ENCODE results near the gene FAM228A. TPM values are rescaled to one million over a fixed set of nuclear protein-coding genes. Genes with fewer than 3 reads are reported as not detected.
A peak's percentile ranks its signal among the peaks of the same experiment; 100 is the strongest.

FAM228A gene
- total RNA-seq, 1 donor from 2014 or later, result not detected

GRCh38 chr2:24200799-24201198 lies 25.9 kb downstream of the FAM228A start:
- Histone ChIP-seq H3K36me3 (no peaks in the 10 kb centered on the region), H3K9ac (no peak overlapping the region), H3K79me2 (ENCODE audit: low read depth) (no peaks in the 10 kb centered on the region), H3K9me3 (ENCODE audit: low read depth) (no peaks in the 10 kb centered on the region), H3K4me3 (no peak overlapping the region), H3K4me2 (no peak overlapping the region), H3K27ac (no peak overlapping the region), H3F3A (ENCODE audit: low read depth) (no peaks in the 10 kb centered on the region), H3K4me1 (peaks cover 12% of the 10 kb centered on the region), H2AFZ (replicated peaks) (no peak overlapping the region), H3K27me3 (no peaks in the 10 kb centered on the region), H4K20me1 (ENCODE audit: low read depth) (no peaks in the 10 kb centered on the region)
- Mint-ChIP-seq H3K4me3 (no peak overlapping the region), H3K9me3 (no peaks in the 10 kb centered on the region), H3K27ac (no peak overlapping the region), H3K27me3 (ENCODE audit: insufficient read depth, low read depth) (peaks cover 5% of the 10 kb centered on the region), H3K4me1 (peaks cover 21% of the 10 kb centered on the region), H3K36me3 (no peaks in the 10 kb centered on the region)
- no peak for DNase-seq (ENCODE audit: low spot score)
- TF ChIP-seq, protein P1, sequence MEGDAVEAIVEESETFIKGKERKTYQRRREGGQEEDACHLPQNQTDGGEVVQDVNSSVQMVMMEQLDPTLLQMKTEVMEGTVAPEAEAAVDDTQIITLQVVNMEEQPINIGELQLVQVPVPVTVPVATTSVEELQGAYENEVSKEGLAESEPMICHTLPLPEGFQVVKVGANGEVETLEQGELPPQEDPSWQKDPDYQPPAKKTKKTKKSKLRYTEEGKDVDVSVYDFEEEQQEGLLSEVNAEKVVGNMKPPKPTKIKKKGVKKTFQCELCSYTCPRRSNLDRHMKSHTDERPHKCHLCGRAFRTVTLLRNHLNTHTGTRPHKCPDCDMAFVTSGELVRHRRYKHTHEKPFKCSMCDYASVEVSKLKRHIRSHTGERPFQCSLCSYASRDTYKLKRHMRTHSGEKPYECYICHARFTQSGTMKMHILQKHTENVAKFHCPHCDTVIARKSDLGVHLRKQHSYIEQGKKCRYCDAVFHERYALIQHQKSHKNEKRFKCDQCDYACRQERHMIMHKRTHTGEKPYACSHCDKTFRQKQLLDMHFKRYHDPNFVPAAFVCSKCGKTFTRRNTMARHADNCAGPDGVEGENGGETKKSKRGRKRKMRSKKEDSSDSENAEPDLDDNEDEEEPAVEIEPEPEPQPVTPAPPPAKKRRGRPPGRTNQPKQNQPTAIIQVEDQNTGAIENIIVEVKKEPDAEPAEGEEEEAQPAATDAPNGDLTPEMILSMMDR (IDR thresholded peaks at IDR 0.05), result no peak
- TF ChIP-seq EZH2 (IDR thresholded peaks at IDR 0.05), result no peak
- TF ChIP-seq EZH2phosphoT487 (IDR thresholded peaks at IDR 0.05), result no peak

GRCh38 chr2:24203029-24203786 lies 28.4 kb downstream of the FAM228A start:
- peak; percentile 35 for DNase-seq (ENCODE audit: low spot score)

GRCh38 chr2:24203787-24204150 lies 28.9 kb downstream of the FAM228A start:
- Histone ChIP-seq H3K4me3 (no peak overlapping the region), H3K36me3 (no peaks in the 10 kb centered on the region), H4K20me1 (ENCODE audit: low read depth) (no peaks in the 10 kb centered on the region), H3K9ac (no peak overlapping the region), H3F3A (ENCODE audit: low read depth) (no peaks in the 10 kb centered on the region), H3K9me3 (ENCODE audit: low read depth) (no peaks in the 10 kb centered on the region), H3K4me2 (no peak overlapping the region), H3K27me3 (no peaks in the 10 kb centered on the region), H3K27ac (no peak overlapping the region), H2AFZ (replicated peaks) (no peak overlapping the region), H3K79me2 (ENCODE audit: low read depth) (no peaks in the 10 kb centered on the region), H3K4me1 (peaks cover 12% of the 10 kb centered on the region)
- TF ChIP-seq EZH2 (IDR thresholded peaks at IDR 0.05) (no peak), EZH2phosphoT487 (IDR thresholded peaks at IDR 0.05) (no peak)
- TF ChIP-seq, protein P1 (IDR thresholded peaks at IDR 0.05), result no peak
- no peak for DNase-seq (ENCODE audit: low spot score)
- Mint-ChIP-seq H3K36me3 (peaks cover under 1% of the 10 kb centered on the region), H3K4me1 (peaks cover 24% of the 10 kb centered on the region), H3K4me3 (no peak overlapping the region), H3K27me3 (ENCODE audit: insufficient read depth, low read depth) (peaks cover 7% of the 10 kb centered on the region), H3K27ac (peak overlapping the region; percentile 75), H3K9me3 (no peaks in the 10 kb centered on the region)

More at GRCh38 chr2:24203029-24203786, 28.4 kb downstream of the FAM228A start:
- Histone ChIP-seq H3K4me3 (no peak overlapping the region), H3K27ac (no peak overlapping the region), H3K79me2 (ENCODE audit: low read depth) (no peaks in the 10 kb centered on the region), H3F3A (ENCODE audit: low read depth) (no peaks in the 10 kb centered on the region), H3K9me3 (ENCODE audit: low read depth) (no peaks in the 10 kb centered on the region), H2AFZ (replicated peaks) (no peak overlapping the region), H3K9ac (no peak overlapping the region), H4K20me1 (ENCODE audit: low read depth) (no peaks in the 10 kb centered on the region), H3K27me3 (no peaks in the 10 kb centered on the region), H3K36me3 (no peaks in the 10 kb centered on the region), H3K4me2 (no peak overlapping the region), H3K4me1 (peaks cover 12% of the 10 kb centered on the region)
- no peak for TF ChIP-seq EZH2 (IDR thresholded peaks at IDR 0.05)
- TF ChIP-seq, protein P1 (IDR thresholded peaks at IDR 0.05), result peak; percentile 10
- peak overlapping the region; percentile 75 for H3K27ac Mint-ChIP-seq
- peaks cover 7% of the 10 kb centered on the region for H3K27me3 Mint-ChIP-seq (ENCODE audit: insufficient read depth, low read depth)
- peaks cover 24% of the 10 kb centered on the region for H3K4me1 Mint-ChIP-seq
- H3K36me3 Mint-ChIP-seq, result no peaks in the 10 kb centered on the region
- H3K4me3 Mint-ChIP-seq, result no peak overlapping the region
- no peaks in the 10 kb centered on the region for H3K9me3 Mint-ChIP-seq
